ENCODE measurements around the gene RTL10. TPM values are rescaled to one million over a fixed set of nuclear protein-coding genes. Genes with fewer than 3 reads are reported as not detected.
A peak's percentile ranks its signal among the peaks of the same experiment; 100 is the strongest.

The RTL10 gene
- total and polyA plus RNA-seq, 2 donors, result 6.9 to 10.3 TPM

- Histone ChIP-seq H3K4me1 (ENCODE audit: insufficient read depth) (no peaks in the 10 kb centered on the region), H3K4me3 (ENCODE audit: low read depth, low read length) (no peak overlapping the region), H3K27ac (ENCODE audit: low read depth) (no peak overlapping the region), H3K36me3 (ENCODE audit: insufficient read depth) (no peaks in the 10 kb centered on the region)
- WGBS, result 78% methylated on average over 23 of the region's 23 CpGs
- no peak for DNase-seq (ENCODE audit: extremely low spot score)
Observed at GRCh38 chr22:19868773-19869471, 14.2 kb upstream of the RTL10 start.

DNA sequence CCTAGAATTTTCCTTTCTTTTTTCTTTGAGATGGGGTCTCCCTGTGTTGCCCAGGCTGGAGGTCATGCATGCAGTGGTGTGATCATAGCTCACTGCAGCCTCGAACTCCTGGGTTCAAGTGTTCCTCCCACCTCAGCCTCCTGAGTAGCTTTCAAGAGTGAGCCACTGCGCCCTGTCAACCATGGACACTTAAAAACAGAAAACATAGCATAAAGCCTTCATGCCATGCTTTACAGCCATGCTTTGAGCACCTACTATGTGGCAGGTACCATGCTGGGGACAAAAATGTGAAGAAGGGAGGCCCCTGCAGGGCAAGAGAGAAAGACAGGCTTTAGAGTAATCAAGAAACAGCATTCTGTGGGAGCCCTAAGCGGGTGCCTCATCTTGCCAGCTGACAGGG, 13.7 kb upstream of the RTL10 start:
- H3K4me3 ChIP-seq (ENCODE audit: low read depth, low read length), result no peak overlapping the region
- H3K27ac ChIP-seq (ENCODE audit: low read depth), result no peak overlapping the region
- no peaks in the 10 kb centered on the region for H3K36me3 ChIP-seq (ENCODE audit: insufficient read depth)
- WGBS, result 97% methylated on average over 3 of the region's 3 CpGs
- no peaks in the 10 kb centered on the region for H3K4me1 ChIP-seq (ENCODE audit: insufficient read depth)
- DNase-seq (ENCODE audit: extremely low spot score), result no peak

- DNase-seq (ENCODE audit: extremely low spot score), result no peak
- no peak overlapping the region for H3K4me3 ChIP-seq (ENCODE audit: low read depth, low read length)
- no peaks in the 10 kb centered on the region for H3K36me3 ChIP-seq (ENCODE audit: insufficient read depth)
- WGBS, result 89% methylated on average over 7 of the region's 7 CpGs
- H3K4me1 ChIP-seq (ENCODE audit: insufficient read depth), result no peaks in the 10 kb centered on the region
- H3K27ac ChIP-seq (ENCODE audit: low read depth), result no peak overlapping the region
Observed at GRCh38 chr22:19867617-19868016, 12.9 kb upstream of the RTL10 start.

- Histone ChIP-seq H3K27ac (ENCODE audit: low read depth) (no peak overlapping the region), H3K36me3 (ENCODE audit: insufficient read depth) (no peaks in the 10 kb centered on the region), H3K4me3 (ENCODE audit: low read depth, low read length) (no peak overlapping the region), H3K4me1 (ENCODE audit: insufficient read depth) (no peaks in the 10 kb centered on the region)
- WGBS, result 90% methylated on average over 3 of the region's 3 CpGs
- DNase-seq (ENCODE audit: extremely low spot score), result no peak
Observed at GRCh38 chr22:19866665-19867009, 12.0 kb upstream of the RTL10 start.

DNA sequence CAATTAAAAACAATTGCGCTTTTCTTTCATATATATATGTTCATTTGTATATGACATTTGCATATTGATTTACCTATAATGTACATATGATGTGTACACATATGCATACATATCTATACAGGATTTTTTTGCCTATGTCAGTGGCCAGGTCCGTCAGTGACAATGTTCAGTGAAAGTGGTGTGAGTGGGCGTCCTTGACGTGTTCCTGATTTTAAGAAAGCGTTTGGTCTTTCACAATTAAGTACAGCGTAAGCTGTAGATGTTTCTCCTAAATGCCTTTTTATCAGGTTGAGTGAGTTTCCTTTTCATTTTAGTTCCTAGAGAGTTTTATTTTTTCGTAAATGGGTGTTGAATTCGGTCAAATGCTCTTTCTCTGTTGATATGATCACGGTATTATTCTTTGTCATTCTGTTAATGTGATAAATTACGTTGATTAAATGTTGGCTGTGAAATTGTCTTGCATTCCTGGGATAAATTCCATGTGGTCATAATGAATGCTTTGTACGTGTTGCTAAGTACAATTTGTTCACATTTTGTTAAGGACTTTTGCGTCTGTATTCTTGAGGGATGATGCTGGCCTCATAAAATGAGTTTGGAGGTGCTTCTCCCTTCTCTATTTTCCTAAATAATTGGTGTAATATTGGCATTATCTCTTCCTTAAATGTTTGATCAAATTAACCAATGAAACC, 10.6 kb upstream of the RTL10 start:
- WGBS, result 87% methylated on average over 12 of the region's 12 CpGs
- no peak for DNase-seq (ENCODE audit: extremely low spot score)
- H3K36me3 ChIP-seq (ENCODE audit: insufficient read depth), result no peaks in the 10 kb centered on the region
- no peak overlapping the region for H3K27ac ChIP-seq (ENCODE audit: low read depth)
- H3K4me1 ChIP-seq (ENCODE audit: insufficient read depth), result no peaks in the 10 kb centered on the region
- no peak overlapping the region for H3K4me3 ChIP-seq (ENCODE audit: low read depth, low read length)

GRCh38 chr22:19864538-19865106, 9.9 kb upstream of the RTL10 start:
- no peak overlapping the region for H3K27ac ChIP-seq (ENCODE audit: low read depth)
- H3K36me3 ChIP-seq (ENCODE audit: insufficient read depth), result no peaks in the 10 kb centered on the region
- H3K4me1 ChIP-seq (ENCODE audit: insufficient read depth), result no peaks in the 10 kb centered on the region
- DNase-seq (ENCODE audit: extremely low spot score), result no peak
- H3K4me3 ChIP-seq (ENCODE audit: low read depth, low read length), result no peak overlapping the region
- 92% methylated on average over 5 of the region's 5 CpGs for WGBS

DNA sequence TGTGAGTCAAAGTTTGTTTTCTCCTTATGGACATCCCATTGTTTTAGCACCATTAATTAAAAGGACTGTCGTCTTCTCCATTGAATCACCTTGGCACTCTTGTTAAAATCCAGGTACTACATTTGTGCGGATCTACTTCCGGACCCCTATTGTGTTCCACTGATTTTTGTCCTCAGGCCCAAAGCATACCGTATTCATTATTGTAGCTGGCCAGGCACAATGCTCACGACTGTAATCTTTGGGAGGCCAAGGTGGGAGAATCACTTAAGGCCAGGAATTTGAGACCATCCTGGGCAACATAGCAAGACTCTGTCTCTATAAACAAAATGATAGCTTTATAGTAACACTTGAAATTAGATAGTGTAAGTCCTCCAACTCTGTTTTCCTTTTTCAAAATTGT, 8.9 kb upstream of the RTL10 start:
- 92% methylated on average over 5 of the region's 5 CpGs for WGBS
- Histone ChIP-seq H3K36me3 (ENCODE audit: insufficient read depth) (no peaks in the 10 kb centered on the region), H3K4me1 (ENCODE audit: insufficient read depth) (no peaks in the 10 kb centered on the region), H3K27ac (ENCODE audit: low read depth) (no peak overlapping the region), H3K4me3 (ENCODE audit: low read depth, low read length) (no peak overlapping the region)
- DNase-seq (ENCODE audit: extremely low spot score), result no peak

- no peak for DNase-seq (ENCODE audit: extremely low spot score)
- Histone ChIP-seq H3K4me1 (ENCODE audit: insufficient read depth) (no peaks in the 10 kb centered on the region), H3K4me3 (ENCODE audit: low read depth, low read length) (no peak overlapping the region), H3K36me3 (ENCODE audit: insufficient read depth) (no peaks in the 10 kb centered on the region), H3K27ac (ENCODE audit: low read depth) (no peak overlapping the region)
- 96% methylated on average over 13 of the region's 13 CpGs for WGBS
Observed at GRCh38 chr22:19862619-19863246, 8.1 kb upstream of the RTL10 start.

GRCh38 chr22:19859861-19860510, 5.3 kb upstream of the RTL10 start:
- WGBS, result 96% methylated on average over 8 of the region's 8 CpGs
- H3K36me3 ChIP-seq (ENCODE audit: insufficient read depth), result no peaks in the 10 kb centered on the region
- no peak for DNase-seq (ENCODE audit: extremely low spot score)
- no peaks in the 10 kb centered on the region for H3K4me1 ChIP-seq (ENCODE audit: insufficient read depth)
- no peak overlapping the region for H3K4me3 ChIP-seq (ENCODE audit: low read depth, low read length)
- H3K27ac ChIP-seq (ENCODE audit: low read depth), result no peak overlapping the region

DNA sequence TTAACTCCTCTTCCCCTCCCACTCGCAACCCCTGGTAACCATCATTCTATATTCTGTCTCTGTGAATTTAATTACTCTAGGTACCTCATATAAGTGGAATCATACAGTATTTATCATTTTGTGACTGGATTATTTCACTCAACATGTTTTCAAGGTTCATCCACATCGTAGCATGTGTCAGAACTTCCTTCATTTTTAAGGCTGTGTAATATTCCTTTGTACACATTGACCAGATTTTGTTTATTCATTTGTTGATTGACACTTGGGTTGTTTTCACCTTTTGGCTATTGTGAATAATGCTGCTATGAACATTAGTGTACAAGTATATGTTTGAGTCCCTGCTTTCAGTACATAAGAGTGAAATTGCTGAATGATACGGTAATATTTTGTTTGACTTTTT, 2.7 kb upstream of the RTL10 start:
- no peak overlapping the region for H3K27ac ChIP-seq (ENCODE audit: low read depth)
- no peaks in the 10 kb centered on the region for H3K36me3 ChIP-seq (ENCODE audit: insufficient read depth)
- 98% methylated on average over 3 of the region's 3 CpGs for WGBS
- H3K4me3 ChIP-seq (ENCODE audit: low read depth, low read length), result no peak overlapping the region
- peaks cover 5% of the 10 kb centered on the region for H3K4me1 ChIP-seq (ENCODE audit: insufficient read depth)
- no peak for DNase-seq (ENCODE audit: extremely low spot score)

GRCh38 chr22:19855504-19856409, 1.1 kb upstream of the RTL10 start:
- 12% methylated on average over 24 of the region's 24 CpGs for WGBS

GRCh38 chr22:19853879-19854777, 546 bp downstream of the RTL10 start:
- Histone ChIP-seq H3K27ac (ENCODE audit: low read depth) (peak overlapping the region; percentile 65), H3K4me1 (ENCODE audit: insufficient read depth) (peaks cover 5% of the 10 kb centered on the region), H3K4me3 (ENCODE audit: low read depth, low read length) (peak overlapping the region; percentile 71), H3K36me3 (ENCODE audit: insufficient read depth) (peaks cover 3% of the 10 kb centered on the region)
- DNase-seq (ENCODE audit: extremely low spot score), result no peak
- 1% methylated on average over 49 of the region's 49 CpGs for WGBS

More at GRCh38 chr22:19855504-19856409, 1.1 kb upstream of the RTL10 start:
- Histone ChIP-seq H3K4me1 (ENCODE audit: insufficient read depth) (peaks cover 5% of the 10 kb centered on the region), H3K36me3 (ENCODE audit: insufficient read depth) (peaks cover 3% of the 10 kb centered on the region), H3K27ac (ENCODE audit: low read depth) (peak overlapping the region; percentile 88), H3K4me3 (ENCODE audit: low read depth, low read length) (peak overlapping the region; percentile 71)
- no peak for DNase-seq (ENCODE audit: extremely low spot score)

Measured in urinary bladder (tissue), 4 donors.